GM19455 (cell line): ENCODE measurements around the gene TRDMT1.

ENCODE experiments used
- ATAC-seq: cut with Tn5 transposase; IDR thresholded peaks from one replicate; pipeline ENCODE4 v1.9.1; 2021; ENCODE audit not compliant: unreplicated experiment

Gene TRDMT1

GRCh38 chr10:17178006-17178405, 23.5 kb downstream of the TRDMT1 start:
- ATAC-seq = no peak

- ATAC-seq = no peak
Observed at GRCh38 chr10:17177014-17177413, 24.5 kb downstream of the TRDMT1 start.

- no peak for ATAC-seq
Observed at GRCh38 chr10:17176091-17176490, 25.4 kb downstream of the TRDMT1 start.

GRCh38 chr10:17175551-17175950, 25.9 kb downstream of the TRDMT1 start:
- no peak for ATAC-seq

- no peak for ATAC-seq
Observed at GRCh38 chr10:17174626-17175025, 26.8 kb downstream of the TRDMT1 start.

- ATAC-seq = no peak
Observed at GRCh38 chr10:17171141-17171641, 30.3 kb downstream of the TRDMT1 start.

- no peak for ATAC-seq
Observed at GRCh38 chr10:17169803-17170202, 31.7 kb downstream of the TRDMT1 start.

GRCh38 chr10:17166699-17167098, 34.8 kb downstream of the TRDMT1 start:
- ATAC-seq = no peak

- ATAC-seq = no peak
Observed at GRCh38 chr10:17162828-17163227, 38.6 kb downstream of the TRDMT1 start.

GRCh38 chr10:17161775-17162174, 39.7 kb downstream of the TRDMT1 start:
- ATAC-seq = no peak

GRCh38 chr10:17157024-17157423, 44.4 kb downstream of the TRDMT1 start:
- ATAC-seq = no peak

- no peak for ATAC-seq
Observed at GRCh38 chr10:17155826-17156225, 45.6 kb downstream of the TRDMT1 start.

- ATAC-seq = no peak
Observed at GRCh38 chr10:17154116-17154515, 47.4 kb downstream of the TRDMT1 start.

GRCh38 chr10:17153321-17153720, 48.2 kb downstream of the TRDMT1 start:
- ATAC-seq = no peak

GRCh38 chr10:17151716-17152115, 49.8 kb downstream of the TRDMT1 start:
- no peak for ATAC-seq

GRCh38 chr10:17147884-17148489, 53.5 kb downstream of the TRDMT1 start:
- no peak for ATAC-seq

GRCh38 chr10:17146892-17147291, 54.6 kb downstream of the TRDMT1 start:
- no peak for ATAC-seq

GRCh38 chr10:17145239-17145638, 56.2 kb downstream of the TRDMT1 start:
- no peak for ATAC-seq

- ATAC-seq = peak; percentile 64
Observed at GRCh38 chr10:17144757-17145156, 56.7 kb downstream of the TRDMT1 start.

- no peak for ATAC-seq
Observed at GRCh38 chr10:17144032-17144431, 57.4 kb downstream of the TRDMT1 start.

GRCh38 chr10:17143055-17143690, 58.3 kb downstream of the TRDMT1 start:
- no peak for ATAC-seq

- no peak for ATAC-seq
Observed at GRCh38 chr10:17141504-17142229, 59.8 kb downstream of the TRDMT1 start.
